Activated naive CD4-positive, alpha-beta T cell treated with anti-CD3 and anti-CD28 coated beads, Interleukin-2, amount 50 U/mL, for 16 hours (primary cell): ENCODE measurements around the gene REXO4.
A peak's percentile ranks its signal among the peaks of the same experiment; 100 is the strongest.
"Not testable (repeated sequence)": the region's sequence is repeated elsewhere in the genome, so short reads cannot be mapped to it uniquely, and the experiment has no call there.

Experiments used
- DNase-seq: peaks from one replicate; pipeline ENCODE4 v3.0.0-alpha.2; 2020

REXO4 gene

GRCh38 chr9:133386338-133386737 lies 31.5 kb downstream of the REXO4 start:
- DNase-seq = no peak

- no peak for DNase-seq
Measured at GRCh38 chr9:133385452-133385851, 32.4 kb downstream of the REXO4 start.

GRCh38 chr9:133384736-133385321 lies 33.0 kb downstream of the REXO4 start:
- DNase-seq = no peak

- DNase-seq = no peak
Measured at GRCh38 chr9:133383438-133383837, 34.4 kb downstream of the REXO4 start.

- no peak for DNase-seq
Measured at GRCh38 chr9:133382507-133383141, 35.2 kb downstream of the REXO4 start.

- DNase-seq = no peak
Measured at GRCh38 chr9:133380734-133381133, 37.1 kb downstream of the REXO4 start.

- DNase-seq = no peak
Measured at GRCh38 chr9:133379153-133380086, 38.4 kb downstream of the REXO4 start.

- no peak for DNase-seq
Measured at GRCh38 chr9:133378408-133378962, 39.3 kb downstream of the REXO4 start.

GRCh38 chr9:133377721-133378216 lies 40.0 kb downstream of the REXO4 start:
- DNase-seq = no peak

GRCh38 chr9:133377280-133377679 lies 40.5 kb downstream of the REXO4 start:
- not testable (repeated sequence) for DNase-seq

- peak; percentile 95 for DNase-seq
Measured at GRCh38 chr9:133375724-133376654, 41.8 kb downstream of the REXO4 start, which contains the start of the genes STKLD1 and SURF4. Gene STKLD1 (plus strand): TSS chr9:133376366. CDS start chr9:133376474, 108 bp downstream. Gene SURF4 (minus strand): TSS chr9:133376060. CDS start chr9:133375969, 91 bp downstream.

- no peak for DNase-seq
Measured at GRCh38 chr9:133375116-133375723, 42.6 kb downstream of the REXO4 start.

- DNase-seq = no peak
Measured at GRCh38 chr9:133374612-133375115, 43.1 kb downstream of the REXO4 start.

GRCh38 chr9:133372144-133372543 lies 45.7 kb downstream of the REXO4 start:
- DNase-seq = no peak

GRCh38 chr9:133371261-133371711 lies 46.5 kb downstream of the REXO4 start:
- peak; percentile 77 for DNase-seq

GRCh38 chr9:133370685-133371084 lies 47.1 kb downstream of the REXO4 start:
- no peak for DNase-seq

GRCh38 chr9:133369933-133370332 lies 47.9 kb downstream of the REXO4 start:
- no peak for DNase-seq

GRCh38 chr9:133369422-133369821 lies 48.4 kb downstream of the REXO4 start:
- no peak for DNase-seq

- no peak for DNase-seq
Measured at GRCh38 chr9:133368249-133368881, 49.4 kb downstream of the REXO4 start.

GRCh38 chr9:133367778-133368177 lies 50.0 kb downstream of the REXO4 start:
- DNase-seq = no peak

GRCh38 chr9:133367221-133367620 lies 50.6 kb downstream of the REXO4 start:
- DNase-seq = no peak
